Neural progenitor cell (in vitro differentiated cells): ENCODE results near the gene POLDIP2. TPM values are rescaled to one million over a fixed set of nuclear protein-coding genes. Genes with fewer than 3 reads are reported as not detected.

Experiments used
- DNase-seq: peaks from one replicate; pipeline ENCODE4 v3.0.0-alpha.2; 2016; ENCODE audit warnings: low spot score
- H2AFZ ChIP-seq: fragments of 200-600 bp; sonication (generic); replicated peaks from 2 replicates; pipeline ENCODE4 v1.6.1; 2016; ENCODE audit warnings: antibody characterized with exemption
- H3F3A ChIP-seq: fragments of 200-600 bp; sonication (generic); 2 replicates; pipeline ENCODE4 v1.6.1; 2016; ENCODE audit warnings: antibody characterized with exemption, low read depth
- H3K27ac ChIP-seq: fragments of 200-600 bp; sonication (generic); 2 replicates; pipeline ENCODE4 v1.5.1; 2016; ENCODE audit warnings: mild to moderate bottlenecking
- H3K27me3 ChIP-seq: fragments of 200-600 bp; sonication (generic); 2 replicates; pipeline ENCODE4 v1.6.1; 2016; ENCODE audit warnings: mild to moderate bottlenecking, moderate library complexity
- H3K36me3 ChIP-seq: fragments of 200-600 bp; sonication (generic); 2 replicates; pipeline ENCODE4 v1.5.1; 2016
- H3K4me1 ChIP-seq: fragments of 200-600 bp; sonication (generic); 2 replicates; pipeline ENCODE4 v1.6.1; 2016; ENCODE audit warnings: mixed run types
- H3K4me2 ChIP-seq: fragments of 200-600 bp; sonication (generic); 2 replicates; pipeline ENCODE4 v1.6.1; 2016
- H3K4me3 ChIP-seq: fragments of 200-600 bp; sonication (generic); 2 replicates; pipeline ENCODE4 v1.5.1; 2016
- H3K79me2 ChIP-seq: fragments of 200-600 bp; sonication (generic); 2 replicates; pipeline ENCODE4 v1.6.1; 2016; ENCODE audit warnings: low read depth
- H3K9ac ChIP-seq: fragments of 200-600 bp; sonication (generic); 2 replicates; pipeline ENCODE4 v1.6.1; 2016
- H3K9me3 ChIP-seq: fragments of 200-600 bp; sonication (generic); 2 replicates; pipeline ENCODE4 v1.5.1; 2016; ENCODE audit warnings: low read depth
- H4K20me1 ChIP-seq: fragments of 200-600 bp; sonication (generic); 2 replicates; pipeline ENCODE4 v1.6.1; 2016; ENCODE audit warnings: low read depth
- H3K27ac Mint-ChIP-seq: 3 replicates; pipeline ENCODE4 v1.8.0; 2021; ENCODE audit warnings: mixed read lengths
- H3K27me3 Mint-ChIP-seq: 2 replicates; pipeline ENCODE4 v1.8.0; 2022; ENCODE audit warnings: low read depth, mild to moderate bottlenecking, inconsistent platforms, moderate library complexity, mixed read lengths; ENCODE audit not compliant: insufficient read depth
- H3K36me3 Mint-ChIP-seq: 3 replicates; pipeline ENCODE4 v1.8.0; 2021; ENCODE audit warnings: mixed read lengths
- H3K4me1 Mint-ChIP-seq: 3 replicates; pipeline ENCODE4 v1.8.0; 2021; ENCODE audit warnings: mixed read lengths
- H3K4me3 Mint-ChIP-seq: 3 replicates; pipeline ENCODE4 v1.8.0; 2021; ENCODE audit warnings: mild to moderate bottlenecking, moderate library complexity, mixed read lengths
- H3K9me3 Mint-ChIP-seq: 3 replicates; pipeline ENCODE4 v1.8.0; 2020; ENCODE audit warnings: mixed read lengths
- CTCF ChIP-seq: fragments of 200-600 bp; sonication (generic); IDR thresholded peaks from 2 replicates; pipeline ENCODE4 v1.5.1; 2017; ENCODE audit warnings: antibody characterized with exemption, mild to moderate bottlenecking
- EZH2 ChIP-seq: fragments of 200-600 bp; sonication (generic); IDR thresholded peaks from 2 replicates; pipeline ENCODE4 v1.6.1; 2017; ENCODE audit warnings: antibody characterized with exemption, mild to moderate bottlenecking, moderate library complexity
- EZH2phosphoT487 ChIP-seq: fragments of 200-600 bp; sonication (generic); IDR thresholded peaks from 2 replicates; pipeline ENCODE4 v1.6.1; 2017; ENCODE audit warnings: antibody characterized with exemption
- total RNA-seq: library from RNA; depleted of rRNA; stranded (reverse); fragments of >200 nt; gene quantifications from 2 replicates; pipeline ENCODE4 v1.2.3, GENCODE V29; 2015; ENCODE audit warnings: low replicate concordance

Gene POLDIP2
- total RNA-seq, 1 donor from 2014 or later = 44.6 TPM

- Histone ChIP-seq H3K4me2 (peak overlapping the region; percentile 94), H3K27ac (no peak overlapping the region), H2AFZ (no peak overlapping the region), H3K79me2 (no peaks in the 10 kb centered on the region), H3K9ac (no peak overlapping the region), H3K36me3 (no peaks in the 10 kb centered on the region), H3K4me3 (peak overlapping the region; percentile 63), H3F3A (peaks cover 27% of the 10 kb centered on the region), H3K9me3 (no peaks in the 10 kb centered on the region), H3K4me1 (peaks cover 21% of the 10 kb centered on the region), H3K27me3 (peaks cover 71% of the 10 kb centered on the region), H4K20me1 (no peaks in the 10 kb centered on the region)
- TF ChIP-seq CTCF = no peak
- TF ChIP-seq EZH2 = no peak
- no peak for TF ChIP-seq EZH2phosphoT487
- H3K4me3 Mint-ChIP-seq = peak overlapping the region; percentile 87
- H3K27ac Mint-ChIP-seq = no peak overlapping the region
- H3K36me3 Mint-ChIP-seq = no peaks in the 10 kb centered on the region
- H3K9me3 Mint-ChIP-seq = no peaks in the 10 kb centered on the region
- DNase-seq = no peak
- H3K27me3 Mint-ChIP-seq = peaks cover 15% of the 10 kb centered on the region
- peaks cover 17% of the 10 kb centered on the region for H3K4me1 Mint-ChIP-seq
Measured at GRCh38 chr17:28404812-28405570, 47.7 kb upstream of the POLDIP2 start.

GRCh38 chr17:28404461-28404811, 47.1 kb upstream of the POLDIP2 start:
- no peaks in the 10 kb centered on the region for H3K9me3 ChIP-seq
- TF ChIP-seq EZH2 = no peak
- no peak for TF ChIP-seq EZH2phosphoT487
- TF ChIP-seq CTCF = no peak
- H3K4me3 ChIP-seq = no peak overlapping the region
- H3K27ac ChIP-seq = no peak overlapping the region
- DNase-seq = no peak
- H4K20me1 ChIP-seq = no peaks in the 10 kb centered on the region
- H3F3A ChIP-seq = peaks cover 27% of the 10 kb centered on the region
- no peak overlapping the region for H3K4me2 ChIP-seq
- Mint-ChIP-seq H3K4me1 (peaks cover 17% of the 10 kb centered on the region), H3K27ac (no peak overlapping the region), H3K4me3 (peak overlapping the region; percentile 87), H3K27me3 (peaks cover 15% of the 10 kb centered on the region), H3K9me3 (no peaks in the 10 kb centered on the region), H3K36me3 (no peaks in the 10 kb centered on the region)
- no peak overlapping the region for H2AFZ ChIP-seq
- peaks cover 73% of the 10 kb centered on the region for H3K27me3 ChIP-seq
- no peaks in the 10 kb centered on the region for H3K36me3 ChIP-seq
- no peaks in the 10 kb centered on the region for H3K79me2 ChIP-seq
- peaks cover 21% of the 10 kb centered on the region for H3K4me1 ChIP-seq
- H3K9ac ChIP-seq = no peak overlapping the region

GRCh38 chr17:28404007-28404406, 46.7 kb upstream of the POLDIP2 start:
- H3K4me3 Mint-ChIP-seq = no peak overlapping the region
- no peaks in the 10 kb centered on the region for H3K36me3 Mint-ChIP-seq
- no peak overlapping the region for H3K4me2 ChIP-seq
- peaks cover 21% of the 10 kb centered on the region for H3K4me1 ChIP-seq
- peaks cover 17% of the 10 kb centered on the region for H3K27me3 Mint-ChIP-seq
- H3K27ac ChIP-seq = no peak overlapping the region
- H3K4me3 ChIP-seq = no peak overlapping the region
- H3K9me3 Mint-ChIP-seq = no peaks in the 10 kb centered on the region
- H3K9ac ChIP-seq = no peak overlapping the region
- no peaks in the 10 kb centered on the region for H4K20me1 ChIP-seq
- H3K27ac Mint-ChIP-seq = no peak overlapping the region
- no peaks in the 10 kb centered on the region for H3K79me2 ChIP-seq
- H3K9me3 ChIP-seq = no peaks in the 10 kb centered on the region
- peaks cover 17% of the 10 kb centered on the region for H3K4me1 Mint-ChIP-seq
- no peaks in the 10 kb centered on the region for H3K36me3 ChIP-seq
- TF ChIP-seq EZH2phosphoT487 (no peak), EZH2 (no peak), CTCF (no peak)
- no peak for DNase-seq
- peaks cover 27% of the 10 kb centered on the region for H3F3A ChIP-seq
- no peak overlapping the region for H2AFZ ChIP-seq
- H3K27me3 ChIP-seq = peaks cover 73% of the 10 kb centered on the region
